Chondrocyte (in vitro differentiated cells): ENCODE measurements around the gene UAP1L1. TPM values are rescaled to one million over a fixed set of nuclear protein-coding genes. Genes with fewer than 3 reads are reported as not detected.

ENCODE experiments used
- DNase-seq: peaks from one replicate; pipeline ENCODE4 v3.0.0; 2021; ENCODE audit warnings: mixed read lengths, low spot score
- H3K27ac Mint-ChIP-seq: one replicate; pipeline ENCODE4 v1.8.0; 2021; ENCODE audit warnings: mild to moderate bottlenecking, moderate library complexity, mixed read lengths; ENCODE audit not compliant: unreplicated experiment
- H3K27me3 Mint-ChIP-seq: 2 replicates; pipeline ENCODE4 v1.8.0; 2021; ENCODE audit warnings: low read depth, mixed read lengths
- H3K36me3 Mint-ChIP-seq: 2 replicates; pipeline ENCODE4 v1.8.0; 2021; ENCODE audit warnings: low read depth, mixed read lengths
- H3K4me1 Mint-ChIP-seq: 2 replicates; pipeline ENCODE4 v1.8.0; 2021; ENCODE audit warnings: low read depth, mild to moderate bottlenecking, mixed read lengths
- H3K4me3 Mint-ChIP-seq: one replicate; pipeline ENCODE4 v1.8.0; 2021; ENCODE audit warnings: mild to moderate bottlenecking, moderate library complexity, mixed read lengths; ENCODE audit not compliant: unreplicated experiment
- H3K9me3 Mint-ChIP-seq: 2 replicates; pipeline ENCODE4 v1.8.0; 2021; ENCODE audit warnings: low read depth, mixed read lengths
- total RNA-seq: library from RNA; stranded (reverse); gene quantifications from 3 replicates; pipeline ENCODE4 v1.2.1, GENCODE V29; 2021
- TF ChIP-seq, protein P1 (sequence below): fragments of 200-600 bp; sonication (generic); IDR thresholded peaks from 2 replicates; pipeline ENCODE4 v1.5.0; 2021; ENCODE audit warnings: antibody characterized with exemption, mild to moderate bottlenecking, moderate library complexity

Gene UAP1L1
- total RNA-seq, 1 donor from 2014 or later: 44.0 TPM

DNA sequence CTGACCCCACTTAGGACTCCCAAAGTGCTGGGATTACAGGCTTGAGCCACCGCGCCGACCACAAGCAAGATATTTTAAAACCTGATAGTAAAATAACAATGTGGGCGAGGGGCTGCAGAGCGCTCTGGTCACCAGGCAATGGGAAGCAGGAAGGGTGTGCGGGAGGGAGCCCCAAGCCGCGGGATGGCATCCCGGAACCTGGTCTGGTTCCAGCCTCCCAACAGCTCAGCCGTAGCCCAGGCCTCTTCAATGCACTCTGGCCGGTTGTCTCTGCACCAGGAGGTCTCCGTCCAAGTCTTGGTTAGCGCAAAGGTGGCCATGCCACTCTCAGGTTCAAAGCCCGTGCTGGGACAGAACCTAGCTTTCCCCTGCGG is 694 bp upstream of the UAP1L1 start:
- peaks cover 4% of the 10 kb centered on the region for H3K4me1 Mint-ChIP-seq
- TF ChIP-seq, protein P1, sequence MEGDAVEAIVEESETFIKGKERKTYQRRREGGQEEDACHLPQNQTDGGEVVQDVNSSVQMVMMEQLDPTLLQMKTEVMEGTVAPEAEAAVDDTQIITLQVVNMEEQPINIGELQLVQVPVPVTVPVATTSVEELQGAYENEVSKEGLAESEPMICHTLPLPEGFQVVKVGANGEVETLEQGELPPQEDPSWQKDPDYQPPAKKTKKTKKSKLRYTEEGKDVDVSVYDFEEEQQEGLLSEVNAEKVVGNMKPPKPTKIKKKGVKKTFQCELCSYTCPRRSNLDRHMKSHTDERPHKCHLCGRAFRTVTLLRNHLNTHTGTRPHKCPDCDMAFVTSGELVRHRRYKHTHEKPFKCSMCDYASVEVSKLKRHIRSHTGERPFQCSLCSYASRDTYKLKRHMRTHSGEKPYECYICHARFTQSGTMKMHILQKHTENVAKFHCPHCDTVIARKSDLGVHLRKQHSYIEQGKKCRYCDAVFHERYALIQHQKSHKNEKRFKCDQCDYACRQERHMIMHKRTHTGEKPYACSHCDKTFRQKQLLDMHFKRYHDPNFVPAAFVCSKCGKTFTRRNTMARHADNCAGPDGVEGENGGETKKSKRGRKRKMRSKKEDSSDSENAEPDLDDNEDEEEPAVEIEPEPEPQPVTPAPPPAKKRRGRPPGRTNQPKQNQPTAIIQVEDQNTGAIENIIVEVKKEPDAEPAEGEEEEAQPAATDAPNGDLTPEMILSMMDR: no peak
- peaks cover 6% of the 10 kb centered on the region for H3K36me3 Mint-ChIP-seq
- no peak overlapping the region for H3K27ac Mint-ChIP-seq
- no peak for DNase-seq
- no peaks in the 10 kb centered on the region for H3K27me3 Mint-ChIP-seq
- H3K4me3 Mint-ChIP-seq: peak overlapping the region; percentile 65
- H3K9me3 Mint-ChIP-seq: no peaks in the 10 kb centered on the region

- H3K4me3 Mint-ChIP-seq: peak overlapping the region; percentile 73
- no peak overlapping the region for H3K27ac Mint-ChIP-seq
- peaks cover 11% of the 10 kb centered on the region for H3K36me3 Mint-ChIP-seq
- H3K9me3 Mint-ChIP-seq: no peaks in the 10 kb centered on the region
- no peak for DNase-seq
- H3K4me1 Mint-ChIP-seq: peaks cover 8% of the 10 kb centered on the region
- TF ChIP-seq, protein P1: no peak
- no peaks in the 10 kb centered on the region for H3K27me3 Mint-ChIP-seq
Measured at GRCh38 chr9:137077758-137078693, 709 bp downstream of the UAP1L1 start.

DNA sequence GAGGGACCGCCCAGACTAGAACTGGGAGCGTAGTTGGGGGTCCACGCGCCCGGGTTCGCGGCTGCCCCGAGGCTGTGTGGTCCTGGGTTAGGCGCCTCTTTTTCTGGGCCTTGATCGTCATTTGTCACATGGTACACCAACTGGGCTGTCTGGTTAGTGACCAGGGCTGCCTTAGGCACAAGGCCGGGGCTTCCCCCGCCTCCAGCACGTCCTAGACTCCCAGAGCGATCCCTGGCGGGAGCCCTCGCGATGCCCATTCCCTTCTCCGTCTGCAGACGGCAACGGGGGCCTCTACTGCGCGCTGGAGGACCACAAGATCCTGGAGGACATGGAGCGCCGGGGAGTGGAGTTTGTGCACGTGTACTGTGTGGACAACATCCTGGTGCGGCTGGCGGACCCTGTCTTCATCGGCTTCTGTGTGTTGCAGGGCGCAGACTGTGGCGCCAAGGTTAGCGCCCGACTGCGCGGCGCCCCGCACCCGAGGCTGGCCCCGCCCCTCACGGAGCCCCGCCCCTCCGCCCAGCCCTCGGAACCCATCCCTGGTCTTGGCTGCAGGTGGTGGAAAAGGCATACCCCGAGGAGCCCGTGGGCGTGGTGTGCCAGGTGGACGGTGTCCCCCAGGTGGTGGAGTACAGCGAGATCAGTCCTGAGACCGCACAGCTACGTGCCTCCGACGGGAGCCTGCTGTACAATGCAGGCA is 1.5 kb downstream of the UAP1L1 start:
- Mint-ChIP-seq H3K4me1 (peaks cover 16% of the 10 kb centered on the region), H3K4me3 (peak overlapping the region; percentile 73), H3K27me3 (no peaks in the 10 kb centered on the region), H3K27ac (no peak overlapping the region), H3K36me3 (peaks cover 11% of the 10 kb centered on the region), H3K9me3 (no peaks in the 10 kb centered on the region)
- TF ChIP-seq, protein P1: no peak
- DNase-seq: no peak

GRCh38 chr9:137079401-137079787 is 2.1 kb downstream of the UAP1L1 start:
- peak overlapping the region; percentile 9 for H3K4me3 Mint-ChIP-seq
- no peaks in the 10 kb centered on the region for H3K27me3 Mint-ChIP-seq
- TF ChIP-seq, protein P1: no peak
- H3K9me3 Mint-ChIP-seq: no peaks in the 10 kb centered on the region
- H3K4me1 Mint-ChIP-seq: peaks cover 18% of the 10 kb centered on the region
- no peak for DNase-seq
- H3K27ac Mint-ChIP-seq: no peak overlapping the region
- H3K36me3 Mint-ChIP-seq: peaks cover 11% of the 10 kb centered on the region
